GM13977 (cell line): ENCODE measurements around the gene TOMM7.

Experiments used
- DNase-seq: peaks from one replicate; pipeline ENCODE4 v3.0.0; 2012; ENCODE audit warnings: low spot score
- CTCF ChIP-seq: IDR thresholded peaks from 2 replicates; pipeline ENCODE4 v1.5.1; 2012; ENCODE audit warnings: mild to moderate bottlenecking, control low read depth; ENCODE audit not compliant: insufficient read depth; ENCODE audit errors: extremely low read depth, missing control alignments
- in situ Hi-C: fragments of 300-500 bp; cut with MboI; formaldehyde crosslinking; loops from one replicate; pipeline ENCODE4 v1.12.0; 2022; ENCODE audit warnings: low sequenced_read_pairs, low pct_unique_long_range_greater_than_20kb, mixed read lengths, inconsistent platforms; ENCODE audit not compliant: unreplicated experiment

TOMM7 gene

GRCh38 chr7:22860337-22860736, 37.7 kb upstream of the TOMM7 start:
- no peak for DNase-seq

GRCh38 chr7:22859641-22860290, 37.1 kb upstream of the TOMM7 start:
- in situ Hi-C loops, result no loop called here
- no peak for DNase-seq
- no peak for TF ChIP-seq CTCF

More at GRCh38 chr7:22860337-22860736, 37.7 kb upstream of the TOMM7 start:
- in situ Hi-C loops, result no loop called here
- TF ChIP-seq CTCF, result no peak

GRCh38 chr7:22858640-22859561, 36.3 kb upstream of the TOMM7 start:
- no peak for DNase-seq
- TF ChIP-seq CTCF, result no peak
- in situ Hi-C loops, result no loop called here

- in situ Hi-C loops, result no loop called here
- no peak for DNase-seq
- TF ChIP-seq CTCF, result no peak
Measured at GRCh38 chr7:22858274-22858639, 35.6 kb upstream of the TOMM7 start.

GRCh38 chr7:22856416-22856815, 33.8 kb upstream of the TOMM7 start:
- DNase-seq, result no peak
- in situ Hi-C loops, result no loop called here
- TF ChIP-seq CTCF, result no peak

- no peak for TF ChIP-seq CTCF
- in situ Hi-C loops, result no loop called here
- peak; percentile 36 for DNase-seq
Measured at GRCh38 chr7:22855049-22855392, 32.4 kb upstream of the TOMM7 start.
